HG02571 (cell line): ENCODE measurements around the gene A1BG.
A peak's percentile ranks its signal among the peaks of the same experiment; 100 is the strongest.
"Not testable (repeated sequence)": the region's sequence is repeated elsewhere in the genome, so short reads cannot be mapped to it uniquely, and the experiment has no call there.

Source experiments
- ATAC-seq: cut with Tn5 transposase; IDR thresholded peaks from one replicate; pipeline ENCODE4 v1.9.1; 2021; ENCODE audit warnings: mild to moderate bottlenecking, moderate library complexity; ENCODE audit not compliant: unreplicated experiment

The A1BG gene

GRCh38 chr19:58362272-58362994 is 9.1 kb upstream of the A1BG start, which contains the start of gene ZNF497:
Gene ZNF497 (minus strand): TSS chr19:58362751. CDS start chr19:58357635, 5,116 bp downstream.
- peak; percentile 89 for ATAC-seq

GRCh38 chr19:58361900-58362271 is 8.6 kb upstream of the A1BG start:
- peak; percentile 5 for ATAC-seq

GRCh38 chr19:58357481-58358145 is 4.3 kb upstream of the A1BG start:
- ATAC-seq: no peak

GRCh38 chr19:58356766-58357480 is 3.6 kb upstream of the A1BG start:
- no peak for ATAC-seq

GRCh38 chr19:58355908-58356765 is 2.8 kb upstream of the A1BG start:
- ATAC-seq: no peak

- no peak for ATAC-seq
Measured at GRCh38 chr19:58355215-58355796, 2.0 kb upstream of the A1BG start.

GRCh38 chr19:58354478-58355030 is 1.3 kb upstream of the A1BG start:
- ATAC-seq: no peak

GRCh38 chr19:58353717-58354477 is 605 bp upstream of the A1BG start:
- no peak for ATAC-seq

- ATAC-seq: no peak
Measured at GRCh38 chr19:58351990-58352755, 1.1 kb downstream of the A1BG start.

GRCh38 chr19:58351558-58351878 is 1.8 kb downstream of the A1BG start:
- ATAC-seq: no peak

GRCh38 chr19:58350871-58351557 is 2.3 kb downstream of the A1BG start:
- no peak for ATAC-seq

- no peak for ATAC-seq
Measured at GRCh38 chr19:58350001-58350861, 3.1 kb downstream of the A1BG start.

GRCh38 chr19:58349590-58349989 is 3.7 kb downstream of the A1BG start:
- ATAC-seq: no peak

GRCh38 chr19:58348080-58348479 is 5.2 kb downstream of the A1BG start:
- ATAC-seq: not testable (repeated sequence)

- ATAC-seq: peak; percentile 80
Measured at GRCh38 chr19:58346961-58347929, 6.0 kb downstream of the A1BG start.

GRCh38 chr19:58345558-58345957 is 7.7 kb downstream of the A1BG start:
- ATAC-seq: no peak
